Epithelial cell of proximal tubule (primary cell): Measurements from ENCODE around the gene ETV7. TPM values are rescaled to one million over a fixed set of nuclear protein-coding genes. Genes with fewer than 3 reads are reported as not detected.
A peak's percentile ranks its signal among the peaks of the same experiment; 100 is the strongest.

Experiments
- DNase-seq: peaks from one replicate; pipeline ENCODE4 v3.0.0-alpha.2; 2011; ENCODE audit warnings: low read depth
- H3K4me3 ChIP-seq: 2 replicates; pipeline ENCODE4 v1.5.1; 2011; ENCODE audit warnings: low read depth, mild to moderate bottlenecking, low read length
- CTCF ChIP-seq: conservative IDR thresholded peaks from 2 replicates; pipeline ENCODE4 v1.5.1; 2012; ENCODE audit warnings: low read depth, mild to moderate bottlenecking, low read length
- total RNA-seq: library from RNA; depleted of rRNA; stranded (reverse); fragments of >200 nt; gene quantifications from 2 replicates; pipeline ENCODE4 v1.2.3, GENCODE V29; 2015

The ETV7 gene
- total RNA-seq, 1 donor from 2014 or later: 3.2 TPM

GRCh38 chr6:36323062-36323461 lies 64.4 kb downstream of the ETV7 start:
- DNase-seq: no peak

DNA sequence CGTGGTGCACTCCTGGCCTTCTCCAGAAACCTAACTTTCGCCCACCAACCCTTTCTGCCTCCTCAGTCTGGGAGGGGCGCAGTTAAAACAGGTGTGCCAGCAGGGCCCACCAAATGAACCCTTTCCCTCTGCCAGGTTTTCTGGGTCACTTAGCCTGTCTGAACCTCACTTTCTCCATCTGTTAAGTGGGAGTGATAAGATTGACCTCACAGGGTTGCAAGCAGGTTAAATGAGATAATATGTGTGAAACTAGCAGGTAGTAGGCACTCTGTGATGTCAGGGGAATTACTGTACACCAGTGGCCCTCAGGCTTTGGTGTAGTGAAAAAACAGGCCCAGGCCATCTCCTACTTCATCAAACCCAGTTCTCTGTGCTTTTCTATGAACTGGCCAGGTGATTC lies 64.9 kb downstream of the ETV7 start:
- H3K4me3 ChIP-seq: no peak overlapping the region
- no peak for TF ChIP-seq CTCF
- no peak for DNase-seq

More at GRCh38 chr6:36323062-36323461, 64.4 kb downstream of the ETV7 start:
- H3K4me3 ChIP-seq: no peak overlapping the region
- no peak for TF ChIP-seq CTCF

DNA sequence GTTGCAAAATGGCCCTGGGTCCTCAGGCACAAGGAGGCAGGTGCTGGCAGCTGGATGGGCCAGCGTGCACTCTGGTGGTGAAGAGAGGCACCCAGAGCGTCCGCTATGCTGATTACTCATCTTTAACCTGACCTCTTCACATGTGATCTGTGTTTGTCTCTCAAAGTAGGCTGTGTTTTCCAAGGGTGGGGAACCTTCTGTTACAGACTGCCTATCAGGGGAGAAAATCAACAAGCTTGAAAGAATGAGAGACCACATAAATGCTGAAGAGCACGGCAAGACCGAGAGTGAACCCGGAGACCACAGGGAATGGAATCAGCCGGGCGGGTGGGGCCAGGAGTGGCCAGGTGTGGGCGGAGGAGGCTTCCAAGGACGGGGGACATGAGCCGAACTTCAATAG lies 67.0 kb downstream of the ETV7 start:
- H3K4me3 ChIP-seq: no peak overlapping the region
- no peak for DNase-seq
- TF ChIP-seq CTCF: peak; percentile 31

DNA sequence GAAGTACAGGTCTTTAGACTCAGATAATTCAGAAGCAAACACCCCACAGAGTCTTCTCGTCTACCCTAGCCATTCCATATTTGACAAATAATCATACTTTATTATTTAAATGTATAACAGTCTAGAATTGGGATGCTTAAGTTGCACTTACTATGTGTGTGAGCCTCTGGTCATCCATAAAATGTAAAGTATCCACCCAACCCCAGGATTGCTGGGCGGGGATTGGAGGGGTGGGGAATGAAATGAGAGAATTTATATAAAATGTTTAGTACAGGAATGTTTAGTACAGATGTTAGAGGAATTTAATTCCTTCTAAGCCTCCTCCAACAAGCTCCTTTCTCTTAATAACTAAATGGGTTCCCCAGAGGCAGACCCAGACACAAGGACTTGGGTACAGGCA lies 67.6 kb downstream of the ETV7 start:
- TF ChIP-seq CTCF: no peak
- no peak overlapping the region for H3K4me3 ChIP-seq
- DNase-seq: no peak

- TF ChIP-seq CTCF: no peak
- no peak for DNase-seq
- H3K4me3 ChIP-seq: no peak overlapping the region
These were observed 68.1 kb downstream of the ETV7 start for GRCh38 chr6:36319436-36319762.

- no peak overlapping the region for H3K4me3 ChIP-seq
- no peak for DNase-seq
- TF ChIP-seq CTCF: no peak
These were observed 68.6 kb downstream of the ETV7 start for GRCh38 chr6:36318690-36319435.

- TF ChIP-seq CTCF: no peak
- DNase-seq: no peak
- H3K4me3 ChIP-seq: no peak overlapping the region
These were observed 69.8 kb downstream of the ETV7 start for GRCh38 chr6:36317623-36318022.
